HG02943 (cell line): ENCODE results near the gene PPP1R13B.

Experiments used
- ATAC-seq: cut with Tn5 transposase; IDR thresholded peaks from one replicate; pipeline ENCODE4 v1.9.1; 2021; ENCODE audit warnings: mild to moderate bottlenecking, low read depth, moderate library complexity; ENCODE audit not compliant: unreplicated experiment

PPP1R13B gene

DNA sequence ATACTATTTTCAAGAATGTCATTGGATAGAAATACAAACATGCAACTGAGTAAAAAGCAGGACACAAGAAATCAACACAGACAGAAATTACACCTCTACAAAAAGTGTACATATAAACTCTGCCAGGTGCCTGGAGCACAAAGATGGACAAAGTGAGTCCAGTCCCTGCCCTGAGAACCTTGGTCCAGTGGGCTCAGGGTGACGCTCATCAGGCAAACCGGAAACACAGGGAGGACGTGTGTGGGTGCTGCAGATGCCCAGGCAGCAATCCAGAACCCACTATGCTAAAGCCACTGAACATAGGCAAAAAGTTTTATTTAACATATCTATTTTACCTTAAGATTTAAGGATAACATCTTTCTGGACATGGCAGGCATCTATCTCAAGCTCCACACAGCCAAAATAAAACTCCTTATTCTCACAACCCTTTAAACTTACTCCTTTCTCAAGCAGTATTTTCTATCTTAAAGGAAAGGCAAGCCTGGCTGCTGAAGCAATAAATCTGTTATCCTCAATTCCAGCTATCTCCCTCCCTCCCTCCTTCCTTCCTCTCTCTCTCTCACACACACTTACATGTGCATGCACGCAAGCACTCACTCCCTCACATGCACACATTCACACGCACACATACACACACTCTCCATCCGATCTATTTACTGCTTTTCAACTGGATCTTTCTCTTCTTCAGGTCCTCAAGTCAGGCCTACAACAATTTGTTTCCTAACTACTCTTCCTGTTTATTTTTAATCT is 10.2 kb downstream of the PPP1R13B start:
- no peak for ATAC-seq

DNA sequence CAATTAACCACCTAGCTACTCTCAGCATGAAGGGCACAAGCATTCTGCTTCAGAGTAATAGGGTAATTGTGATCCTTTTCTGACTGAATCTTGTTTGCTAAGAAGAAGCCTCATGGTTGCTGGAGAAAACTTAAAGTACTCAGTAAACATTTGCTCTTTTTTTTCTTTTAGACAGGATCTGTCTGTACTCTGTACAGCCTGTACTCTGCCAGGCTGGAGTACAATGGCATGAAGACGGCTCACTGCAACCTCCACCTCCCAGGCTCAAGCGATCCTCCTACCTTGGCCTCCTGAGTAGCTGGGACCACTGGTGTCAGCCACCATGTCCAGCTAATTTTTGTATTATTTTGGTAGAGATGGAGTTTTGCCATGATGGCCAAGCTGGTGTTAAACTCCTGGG is 12.4 kb downstream of the PPP1R13B start:
- no peak for ATAC-seq

- no peak for ATAC-seq
Observed at GRCh38 chr14:103833711-103834110, 13.7 kb downstream of the PPP1R13B start.

- ATAC-seq = no peak
Observed at GRCh38 chr14:103832046-103832445, 15.3 kb downstream of the PPP1R13B start.

DNA sequence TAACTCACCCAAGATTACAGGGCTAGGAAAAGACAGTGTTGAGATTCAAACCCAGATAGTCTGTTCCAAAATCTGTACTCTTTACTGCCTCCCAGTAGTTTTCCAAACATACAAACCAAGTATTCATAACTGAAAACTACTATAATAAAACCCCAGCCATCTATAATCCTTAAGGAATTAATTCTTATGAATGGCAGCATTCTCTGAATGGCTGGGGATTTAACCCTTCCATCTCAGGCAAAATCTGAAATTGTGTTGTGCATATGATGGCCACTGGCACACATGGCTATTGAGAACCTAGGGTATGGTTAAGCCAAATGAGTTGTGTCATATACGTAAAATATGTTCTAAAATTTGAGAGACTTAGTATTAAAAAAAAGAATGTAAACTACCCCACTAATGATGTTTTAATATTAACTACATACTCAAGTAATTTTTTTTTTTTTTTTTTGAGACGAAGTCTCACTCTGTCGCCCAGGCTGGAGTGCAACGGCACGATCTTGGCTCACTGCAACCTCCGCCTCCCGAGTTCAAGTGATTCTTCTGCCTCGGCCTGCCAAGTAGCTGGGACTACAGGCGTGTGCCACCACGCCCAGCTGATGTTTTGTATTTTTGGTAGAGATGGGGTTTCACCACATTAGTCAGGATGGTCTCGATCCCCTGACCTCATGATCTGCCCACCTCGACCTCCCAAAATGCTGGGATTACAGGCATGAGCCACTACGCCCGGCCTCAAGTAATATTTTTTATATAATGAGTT is 16.7 kb downstream of the PPP1R13B start:
- ATAC-seq = no peak

- no peak for ATAC-seq
Observed at GRCh38 chr14:103828315-103828967, 18.9 kb downstream of the PPP1R13B start.

DNA sequence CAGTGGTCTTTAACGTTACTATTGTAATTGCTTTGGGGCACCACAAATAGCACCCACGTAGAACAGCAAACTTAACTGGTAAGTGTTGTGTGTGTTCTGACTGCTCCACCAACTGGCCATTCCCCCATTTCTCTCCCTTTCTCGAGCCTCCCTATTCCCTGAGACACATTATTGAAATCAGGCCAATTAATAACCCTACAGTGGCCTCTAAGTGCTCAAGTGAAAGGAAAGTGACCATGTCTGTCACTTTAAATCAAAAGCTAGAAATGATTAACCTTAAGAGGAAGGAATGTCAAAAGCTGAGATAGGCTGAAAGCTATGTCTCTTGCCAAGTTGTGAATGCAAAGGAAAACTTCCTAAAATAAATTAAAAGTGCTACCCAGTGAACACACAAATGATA is 22.3 kb downstream of the PPP1R13B start:
- ATAC-seq = no peak

DNA sequence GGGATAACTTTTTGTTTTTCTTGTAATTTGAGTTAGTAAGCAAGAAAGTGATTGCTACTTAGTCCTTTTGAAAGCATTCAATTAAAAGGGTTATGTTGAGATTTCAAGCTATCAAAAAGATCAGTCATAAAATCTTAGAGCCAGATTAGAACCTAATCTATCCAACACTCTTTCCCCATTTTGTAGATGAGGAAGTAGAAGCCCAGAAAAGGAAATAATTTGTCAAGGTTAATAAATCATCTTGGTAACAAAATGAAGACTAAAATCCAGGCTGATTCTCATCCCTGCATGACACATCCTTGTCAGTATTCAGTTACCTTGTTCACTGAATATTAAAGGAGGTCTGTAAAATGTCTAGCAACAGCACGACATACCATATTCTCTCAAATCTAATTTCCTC is 26.5 kb downstream of the PPP1R13B start:
- no peak for ATAC-seq

- ATAC-seq = no peak
Observed at GRCh38 chr14:103820382-103820781, 27.0 kb downstream of the PPP1R13B start.

DNA sequence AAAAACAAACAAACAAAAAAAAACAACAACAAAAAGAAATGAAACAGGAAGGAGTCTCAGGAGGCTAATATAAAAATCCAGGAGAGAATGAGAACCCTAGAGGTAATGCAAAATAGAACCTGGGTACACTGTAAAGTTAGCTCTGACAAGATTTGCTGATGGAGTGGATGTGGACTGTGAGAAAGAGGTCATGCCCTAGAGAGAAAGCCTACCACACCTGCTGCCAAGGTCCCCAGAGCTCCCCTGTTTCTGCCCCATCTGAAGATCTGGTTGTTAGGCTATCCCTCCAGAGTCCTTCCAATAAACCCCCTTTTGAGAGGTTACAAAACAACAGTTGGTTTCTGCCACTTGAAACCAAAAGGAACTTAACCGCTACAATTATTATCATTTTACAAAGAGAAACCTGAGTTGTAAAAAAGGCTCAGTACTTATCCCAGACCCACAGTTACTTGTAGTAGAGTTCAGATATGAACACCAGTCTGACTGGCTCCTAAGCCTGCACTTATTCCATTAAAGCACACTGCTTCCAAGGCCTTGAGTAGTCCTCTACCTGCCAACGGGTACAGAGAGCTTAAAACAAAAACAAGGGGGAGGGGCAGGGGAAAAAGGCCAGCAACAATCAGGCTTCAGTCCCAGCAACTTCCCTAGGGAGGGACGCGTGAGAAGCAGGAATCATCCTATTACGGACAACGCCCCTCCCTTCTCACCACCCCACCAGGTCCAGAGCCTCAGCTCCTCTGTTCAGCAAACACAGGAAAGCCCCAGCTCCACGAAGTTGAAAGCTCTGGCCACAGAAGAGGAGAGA is 27.7 kb downstream of the PPP1R13B start:
- ATAC-seq = no peak

- no peak for ATAC-seq
Observed at GRCh38 chr14:103818870-103819269, 28.5 kb downstream of the PPP1R13B start.

DNA sequence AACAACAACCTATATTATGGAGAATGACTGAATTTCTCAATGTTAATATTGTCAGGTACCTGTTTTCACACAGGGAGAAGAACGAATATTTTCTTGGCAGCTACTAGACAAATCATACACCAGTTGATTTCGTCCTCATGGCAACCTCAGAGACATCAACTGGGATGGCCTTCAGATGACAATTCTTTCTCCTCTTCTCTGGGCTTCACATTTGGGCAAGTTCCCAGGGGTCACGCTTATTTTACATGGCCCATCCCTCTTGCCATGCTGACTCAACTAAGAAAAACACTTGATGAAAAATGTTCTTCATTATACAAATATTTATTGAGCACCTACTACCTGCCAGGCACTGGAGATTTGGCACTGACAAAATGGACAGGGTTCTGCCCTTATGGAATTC is 29.0 kb downstream of the PPP1R13B start:
- no peak for ATAC-seq

- ATAC-seq = no peak
Observed at GRCh38 chr14:103817595-103817994, 29.8 kb downstream of the PPP1R13B start.

DNA sequence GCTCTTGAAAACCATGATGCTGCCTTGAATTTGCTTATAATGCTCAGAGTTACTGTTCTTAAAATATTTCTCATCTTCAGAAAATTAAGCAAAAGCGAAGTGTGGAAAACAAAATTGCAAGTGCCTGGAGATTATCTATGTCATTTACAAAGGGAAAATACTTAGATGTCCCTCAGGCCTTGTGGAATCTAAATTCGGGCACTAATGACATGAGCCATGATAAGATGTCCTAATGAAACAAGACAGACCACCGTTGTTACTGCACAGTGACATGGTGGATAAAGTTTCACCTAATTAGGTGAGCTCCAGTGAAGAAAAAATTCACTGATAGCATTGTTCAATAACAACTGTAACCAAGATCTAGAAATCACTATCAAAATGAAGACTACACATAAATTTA is 30.4 kb downstream of the PPP1R13B start:
- no peak for ATAC-seq

GRCh38 chr14:103815253-103815652 is 32.1 kb downstream of the PPP1R13B start:
- no peak for ATAC-seq

DNA sequence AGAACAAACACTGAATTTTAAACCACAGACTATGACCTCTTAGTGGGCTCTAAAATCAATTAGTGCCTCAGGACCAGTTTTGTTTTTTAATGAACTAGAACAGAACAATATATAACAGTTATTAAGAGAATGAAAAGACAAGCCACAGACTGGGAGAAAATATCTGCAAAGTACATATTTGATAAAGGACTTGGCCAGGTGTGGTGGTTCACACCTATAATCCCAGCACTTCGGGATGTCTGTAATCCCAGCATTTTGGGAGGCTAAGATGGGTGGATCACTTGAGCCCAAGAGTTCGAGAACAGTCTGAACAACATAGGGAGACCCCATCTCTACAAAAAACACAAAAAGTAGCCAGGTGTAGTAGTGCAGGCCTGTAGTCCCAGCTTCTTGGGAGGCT is 36.2 kb downstream of the PPP1R13B start:
- no peak for ATAC-seq

DNA sequence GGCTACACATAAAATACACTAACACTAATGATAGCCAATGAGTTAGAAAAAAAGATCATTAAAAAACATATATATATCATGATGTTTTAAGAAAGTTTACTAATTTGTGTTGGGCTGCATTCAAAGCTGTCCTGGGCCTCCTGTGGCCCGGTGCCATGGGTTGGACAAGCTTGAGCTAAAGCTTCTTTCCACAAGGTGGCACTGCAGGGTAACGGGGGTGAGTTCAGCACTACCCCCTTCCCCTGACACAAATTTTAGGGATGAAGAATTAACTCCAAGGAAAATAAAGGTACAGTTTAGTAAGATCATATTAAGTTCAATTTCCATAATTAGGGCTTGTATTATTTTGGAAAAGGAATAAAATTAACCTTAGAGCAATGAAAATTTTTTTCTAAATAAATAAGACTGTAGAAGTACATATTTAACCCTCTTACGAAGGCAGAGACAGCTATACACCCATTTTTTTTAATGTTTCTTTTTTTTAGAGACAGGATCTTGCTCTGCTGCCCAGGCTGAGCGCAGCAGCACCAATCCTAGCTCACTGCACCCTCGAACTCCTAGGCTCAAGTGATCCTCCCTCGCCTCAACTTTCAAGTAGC is 38.9 kb downstream of the PPP1R13B start:
- ATAC-seq = no peak

DNA sequence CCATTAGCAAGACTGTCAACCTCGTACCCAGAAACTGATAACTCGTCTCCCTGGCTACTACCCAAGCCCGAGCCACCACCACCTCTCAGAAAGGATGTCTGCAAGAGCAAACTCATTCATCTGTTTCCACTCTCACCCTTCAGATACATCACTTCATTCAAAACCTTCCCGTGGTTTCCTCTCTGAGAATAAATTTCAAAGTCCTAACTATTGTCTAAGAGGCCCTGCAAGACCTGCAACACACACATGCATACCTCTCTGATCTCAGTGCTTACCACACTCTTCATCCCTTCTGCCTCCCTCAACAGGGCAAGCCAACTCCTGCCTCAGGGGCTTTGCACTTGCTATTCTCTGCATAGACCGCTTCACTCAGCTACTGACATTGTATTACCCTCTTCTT is 40.6 kb downstream of the PPP1R13B start:
- ATAC-seq = no peak

DNA sequence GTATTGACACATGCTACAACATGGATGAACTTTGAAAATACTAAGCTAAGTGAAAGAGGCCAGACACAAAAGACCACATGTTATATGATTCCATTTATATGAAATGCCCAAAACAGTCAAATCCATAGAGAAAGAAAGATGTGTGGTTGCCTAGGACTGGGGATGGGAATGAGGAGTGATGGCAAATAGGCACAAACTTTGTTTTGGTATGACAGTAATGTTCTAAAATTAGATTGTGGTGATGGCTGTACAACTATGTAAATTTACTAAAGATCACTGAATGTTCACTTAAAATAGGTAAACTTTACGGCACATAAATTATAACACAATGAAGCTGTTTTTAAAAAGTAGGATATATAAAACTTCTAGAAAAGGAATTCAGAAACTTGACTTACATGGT is 41.7 kb downstream of the PPP1R13B start:
- no peak for ATAC-seq

- ATAC-seq = no peak
Observed at GRCh38 chr14:103803661-103804060, 43.7 kb downstream of the PPP1R13B start.
